ACHN (cell line): ENCODE results near the gene GPR157.
"Not testable (repeated sequence)": the region's sequence is repeated elsewhere in the genome, so short reads cannot be mapped to it uniquely, and the experiment has no call there.

Experiments
- DNase-seq: peaks from one replicate; pipeline ENCODE4 v3.0.0-alpha.2; 2015
- in situ Hi-C: cut with HindIII; loops from 2 replicates; pipeline ENCODE4 v1.10.0; 2017; ENCODE audit warnings: low sequenced_read_pairs, low pct_ligation_motif_present, low pct_unique_long_range_greater_than_20kb

GPR157 gene

DNA sequence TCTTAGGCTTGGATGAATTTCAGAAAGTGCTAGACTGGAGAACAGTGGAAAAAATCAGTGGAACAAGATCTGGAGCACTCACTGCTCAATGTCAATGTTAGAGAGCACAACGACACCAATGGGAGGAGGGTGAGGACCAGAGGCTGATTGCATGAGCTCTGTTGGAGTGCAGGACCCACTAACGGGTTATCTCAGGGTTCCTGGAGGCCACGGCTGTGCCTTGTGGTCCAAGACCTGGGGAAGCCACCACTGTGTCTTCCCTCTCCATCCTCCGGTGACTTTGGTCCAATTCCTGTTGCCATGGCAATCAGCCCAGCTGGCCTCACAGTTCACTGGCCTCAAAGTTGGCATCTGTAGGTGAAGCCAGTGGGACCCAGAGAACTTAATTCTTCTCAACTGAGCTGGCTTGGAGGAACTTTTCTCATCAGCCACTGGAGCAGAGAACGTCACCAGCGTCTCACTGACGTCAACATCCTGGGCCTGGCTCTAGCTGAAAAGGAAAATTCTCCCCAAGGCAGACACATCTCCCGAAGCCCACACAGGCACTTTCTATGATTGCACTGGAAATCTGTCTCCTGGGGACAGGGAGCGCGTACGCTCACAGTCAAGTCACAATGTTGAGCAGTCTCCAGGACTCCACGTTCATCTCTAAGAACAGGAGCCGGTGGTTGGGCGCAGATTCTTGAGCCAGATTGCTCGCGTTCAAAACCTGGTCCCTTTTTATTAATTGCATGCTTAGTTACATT, 21.9 kb upstream of the GPR157 start:
- in situ Hi-C loops: no loop called here
- DNase-seq: no peak

DNA sequence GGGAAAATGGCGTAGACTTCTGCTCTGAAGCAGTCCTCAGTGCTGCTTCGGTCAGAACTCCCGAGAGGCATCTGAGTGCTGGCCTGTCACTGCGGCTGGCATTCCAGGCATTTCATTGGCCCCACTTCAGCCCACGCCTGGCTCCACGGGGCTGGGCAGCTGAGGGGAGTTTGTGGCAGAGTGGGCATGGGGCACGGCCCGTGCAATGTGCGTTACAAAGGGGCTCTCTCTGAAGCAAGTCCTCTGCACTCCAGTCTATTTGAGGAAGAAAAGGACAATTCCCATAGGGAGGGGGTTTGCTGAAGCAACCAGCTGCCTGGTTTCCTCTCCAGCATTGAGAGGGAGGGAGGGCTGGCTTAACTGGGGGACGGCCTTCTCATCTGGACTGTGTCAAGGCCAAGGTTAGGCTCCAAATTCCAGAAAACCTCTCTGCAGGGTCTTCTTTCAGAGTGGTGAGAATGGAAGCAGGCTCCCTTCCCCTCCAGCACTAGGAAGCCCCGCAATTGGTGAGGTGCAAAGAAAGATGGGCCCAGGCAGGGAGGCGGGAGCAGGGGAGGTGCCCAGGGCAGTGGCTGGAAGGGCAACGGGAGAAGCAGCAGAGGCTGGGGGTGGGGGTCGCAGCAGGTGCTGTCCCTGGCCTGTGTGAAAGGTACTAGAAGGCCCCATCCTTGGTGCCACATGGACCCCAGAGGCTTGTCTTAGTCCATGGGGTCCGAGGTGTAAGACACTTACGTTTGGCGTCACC, 21.1 kb upstream of the GPR157 start:
- in situ Hi-C loops: no loop called here
- no peak for DNase-seq

DNA sequence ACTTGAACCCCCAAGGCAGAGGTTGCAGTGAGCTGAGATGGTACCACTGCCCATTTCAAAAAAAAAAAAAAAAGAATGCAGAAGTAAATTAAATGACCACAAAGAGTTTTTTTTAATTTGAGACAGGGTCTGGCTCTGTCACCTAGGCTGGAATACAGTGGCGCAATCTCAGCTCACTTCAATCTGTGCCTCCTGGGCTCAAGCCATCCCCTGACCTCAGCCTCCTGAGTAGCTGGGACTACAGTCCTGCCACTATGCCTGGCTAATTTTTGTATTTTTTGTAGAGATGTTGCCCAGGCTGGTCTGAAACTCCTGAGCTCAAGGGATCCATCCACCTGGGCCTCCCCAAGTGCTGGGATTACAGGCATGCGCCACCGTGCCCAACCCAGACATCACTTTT, 20.2 kb upstream of the GPR157 start:
- in situ Hi-C loops: no loop called here
- DNase-seq: no peak

DNA sequence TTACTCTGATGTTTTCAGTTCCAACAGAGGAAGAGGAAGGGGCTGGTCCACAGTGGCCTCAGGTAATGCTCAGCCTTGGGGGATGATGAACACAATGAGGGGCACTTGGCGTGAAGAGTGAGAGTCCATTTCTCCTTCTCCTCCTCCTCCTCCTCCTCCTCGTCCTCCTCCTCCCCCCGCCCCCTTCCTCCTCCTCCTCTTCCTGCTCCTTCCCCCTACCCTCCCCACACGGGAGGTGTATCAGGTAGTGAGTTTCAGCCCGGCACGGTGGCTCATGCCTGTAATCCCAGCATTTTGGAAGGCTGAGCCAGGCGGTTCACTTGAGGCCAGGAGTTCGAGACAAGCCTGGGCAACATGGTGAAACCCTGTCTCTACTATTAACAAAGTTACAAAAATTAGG, 17.3 kb upstream of the GPR157 start:
- in situ Hi-C loops: no loop called here

DNA sequence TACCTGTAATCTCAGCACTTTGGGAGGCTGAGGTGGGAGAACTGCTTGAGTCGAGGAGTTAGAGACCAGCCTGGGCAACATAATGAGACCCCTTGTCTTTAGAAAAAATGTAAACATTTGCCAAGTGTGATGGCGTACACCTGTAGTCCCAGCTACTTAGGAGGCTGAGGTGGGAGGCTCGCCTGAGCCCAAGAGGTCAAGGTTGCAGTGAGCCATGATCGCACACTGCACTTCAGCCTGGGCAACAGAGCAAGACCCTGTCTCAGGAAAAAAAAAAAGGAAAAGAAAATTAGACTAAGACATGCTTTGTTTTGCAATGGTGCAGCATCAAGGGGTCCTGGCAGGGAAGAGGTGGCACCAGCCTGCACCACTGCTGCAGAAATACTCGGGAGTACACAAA, 16.8 kb upstream of the GPR157 start:
- in situ Hi-C loops: no loop called here
- DNase-seq: no peak

More for the DNA sequence above, 17.3 kb upstream of the GPR157 start:
- DNase-seq: no peak

DNA sequence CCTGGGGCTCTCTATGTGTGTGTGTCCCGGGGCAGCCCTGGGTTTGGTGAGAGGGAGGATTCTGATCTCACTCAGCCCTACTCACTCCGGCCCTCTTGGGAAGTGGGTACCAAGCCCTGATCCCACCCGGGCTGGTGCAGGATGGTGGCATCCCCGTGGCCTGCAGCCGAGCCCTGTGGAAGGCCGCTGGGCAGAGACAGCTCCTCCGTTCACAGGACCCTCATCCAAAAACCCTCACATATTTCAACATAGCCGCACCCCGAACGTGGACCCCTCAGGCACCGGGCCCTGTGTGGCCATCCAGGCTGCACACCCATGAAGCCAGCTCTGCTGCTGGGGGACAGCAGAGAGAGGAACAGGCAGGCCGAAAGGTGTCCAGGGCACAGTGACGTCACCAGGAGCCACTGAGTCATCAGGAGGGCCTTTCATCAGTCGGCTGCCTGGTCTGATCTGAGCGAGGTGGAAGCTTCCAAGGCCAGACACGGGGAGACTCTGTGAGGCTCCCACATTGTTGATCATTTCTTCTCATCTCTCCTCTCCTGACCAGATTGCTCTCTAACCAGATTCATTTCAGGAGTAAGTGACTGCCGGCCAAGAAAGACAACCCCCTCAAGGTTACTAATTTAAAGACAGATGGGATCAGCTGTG, 16.2 kb upstream of the GPR157 start:
- peak; percentile 53 for DNase-seq
- in situ Hi-C loops: no loop called here

DNA sequence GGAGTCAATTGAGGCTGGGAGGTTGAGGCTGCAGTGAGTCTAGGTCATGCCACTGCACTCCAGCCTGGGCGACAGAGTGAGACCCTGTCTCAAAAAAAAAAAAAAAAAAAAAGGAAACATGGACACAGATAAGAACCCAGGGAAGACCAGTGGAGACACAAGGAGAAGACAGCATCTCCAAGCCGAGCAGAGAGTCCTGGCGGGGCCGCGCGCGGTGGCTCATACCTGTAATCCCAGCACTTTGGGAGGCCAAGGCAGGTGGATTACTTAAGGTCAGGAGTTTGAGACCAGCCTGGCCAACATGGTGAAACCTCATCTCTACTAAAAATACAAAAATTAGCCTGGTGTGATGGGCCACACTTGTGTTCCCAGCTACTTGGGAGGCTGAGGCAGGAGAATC, 15.6 kb upstream of the GPR157 start:
- DNase-seq, in situ Hi-C loops: not testable (repeated sequence)

DNA sequence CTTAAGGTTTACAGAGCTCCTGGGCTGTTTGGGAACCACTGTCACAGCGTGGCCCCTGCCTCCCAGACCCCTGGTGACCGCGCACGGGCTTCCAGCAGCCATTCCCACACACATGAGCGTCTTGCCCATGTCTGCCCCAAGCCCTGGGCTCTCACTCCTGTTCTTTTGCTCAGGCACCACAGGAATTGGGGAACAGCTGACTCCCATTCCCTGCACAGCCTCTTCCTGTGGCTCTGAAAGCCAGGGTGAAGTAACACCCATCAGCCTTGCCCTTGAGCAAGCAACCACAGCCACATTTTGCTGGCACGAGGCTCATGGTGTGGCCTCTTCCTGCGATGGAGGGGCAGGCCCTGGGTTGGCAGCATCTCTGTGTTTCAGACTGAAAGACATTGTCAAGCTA, 14.3 kb upstream of the GPR157 start:
- in situ Hi-C loops: no loop called here
- no peak for DNase-seq

DNA sequence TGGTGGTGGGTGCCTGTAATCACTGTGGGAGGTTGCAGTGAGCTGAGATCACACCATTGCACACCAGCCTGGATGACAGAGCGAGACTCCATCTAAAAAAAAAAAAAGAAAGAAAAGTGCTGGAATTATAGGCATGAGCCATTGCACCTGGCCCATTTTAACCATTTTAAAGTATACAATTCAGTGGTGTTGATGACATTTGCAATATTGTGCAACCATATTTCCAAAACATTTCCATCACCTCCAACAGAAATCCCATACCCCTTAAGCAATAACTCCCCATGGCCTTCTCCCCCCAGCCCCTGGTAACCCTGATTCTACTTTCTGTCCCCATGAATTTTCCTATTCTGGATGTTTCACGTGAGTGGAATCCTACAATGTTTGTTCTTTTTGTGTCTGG, 11.0 kb upstream of the GPR157 start:
- in situ Hi-C loops: no loop called here
- no peak for DNase-seq

DNA sequence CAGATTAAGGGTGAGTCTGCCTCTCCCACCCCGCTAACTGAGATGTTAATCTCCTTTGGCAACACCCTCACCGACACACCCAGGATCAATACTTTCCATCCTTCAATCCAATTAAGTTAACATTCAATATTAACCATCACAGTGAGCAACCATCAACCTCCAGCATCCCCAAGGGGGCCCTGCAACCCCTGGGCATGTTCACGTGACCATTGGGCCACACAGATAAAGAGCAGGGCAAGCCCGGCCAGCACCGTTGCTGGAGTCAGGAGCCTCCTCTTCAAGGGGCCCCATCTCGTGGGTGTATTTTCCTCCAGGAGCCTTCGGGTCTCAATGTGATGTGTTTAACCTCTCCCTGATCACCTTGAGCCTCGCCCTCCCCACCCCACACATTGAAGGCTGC, 8.0 kb upstream of the GPR157 start:
- no peak for DNase-seq
- in situ Hi-C loops: no loop called here

DNA sequence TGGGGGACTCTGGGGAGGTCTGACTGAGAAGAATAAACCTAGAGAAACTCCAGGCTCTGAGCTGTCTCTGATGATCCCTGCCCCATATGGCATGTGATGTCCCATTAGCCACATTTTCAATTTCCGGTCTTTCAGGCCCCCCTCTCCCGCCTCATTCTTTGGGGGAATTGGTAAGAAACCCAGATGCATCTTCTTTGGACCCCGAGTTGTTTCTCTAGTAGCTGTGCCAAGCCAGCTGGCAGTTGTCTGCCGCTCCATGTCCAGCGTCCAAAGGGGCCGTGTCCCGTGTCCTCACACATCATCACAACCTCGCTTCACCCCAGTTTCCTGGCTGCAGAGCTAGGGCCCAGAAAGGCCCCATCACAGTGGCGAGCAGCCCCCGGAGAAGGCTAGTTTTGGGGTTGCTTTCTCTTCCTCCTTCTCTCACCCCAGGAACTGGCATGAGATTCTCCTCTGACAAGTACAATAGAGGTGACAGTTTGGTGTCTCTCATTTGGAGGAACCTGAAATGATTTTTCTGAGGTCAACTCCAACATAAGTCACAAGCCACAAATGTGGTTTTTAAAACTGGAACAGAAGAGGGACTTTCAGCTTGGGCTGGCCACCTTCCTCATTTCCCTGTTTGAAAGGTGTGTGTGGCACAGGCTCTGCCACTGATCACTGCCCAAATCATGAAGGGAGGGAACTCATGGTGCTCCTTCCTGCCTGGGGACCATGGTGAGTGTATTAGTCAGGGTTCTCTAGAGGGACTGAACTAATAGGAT, 6.4 kb upstream of the GPR157 start:
- no peak for DNase-seq
- in situ Hi-C loops: no loop called here

DNA sequence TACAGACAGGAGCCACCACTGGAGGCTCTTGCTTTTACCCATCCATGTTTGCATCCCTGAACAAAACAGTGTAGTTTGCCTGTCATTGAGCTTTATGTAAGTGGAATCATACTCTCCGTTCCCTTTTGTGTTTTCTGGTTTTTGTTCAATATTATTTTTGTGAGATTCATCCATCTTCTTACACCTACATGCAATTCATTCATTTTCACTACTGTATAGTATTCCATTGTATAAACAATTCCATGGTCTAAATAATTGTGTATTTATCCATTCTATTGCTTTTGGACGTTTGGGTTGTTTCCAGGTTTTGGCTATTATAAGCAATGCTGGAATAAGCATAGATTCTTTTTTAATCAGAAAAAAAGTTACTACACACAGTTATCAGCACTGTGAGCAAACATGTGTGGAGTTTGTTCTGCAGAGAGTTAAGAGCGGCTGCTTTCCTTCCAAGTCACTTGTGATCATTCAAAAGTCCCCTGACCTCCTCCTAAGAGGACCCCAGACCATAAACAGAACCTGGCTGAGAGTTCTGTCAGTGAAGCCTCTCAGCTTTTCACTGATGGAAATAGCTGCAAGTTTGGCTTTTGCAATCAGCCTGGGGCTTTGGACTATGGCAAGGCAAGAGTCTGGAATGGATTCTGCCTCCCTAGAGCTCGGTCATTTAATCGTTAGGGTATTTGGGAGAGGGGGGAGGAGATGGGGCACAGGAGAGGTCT, 5.1 kb upstream of the GPR157 start:
- DNase-seq: no peak
- in situ Hi-C loops: no loop called here

DNA sequence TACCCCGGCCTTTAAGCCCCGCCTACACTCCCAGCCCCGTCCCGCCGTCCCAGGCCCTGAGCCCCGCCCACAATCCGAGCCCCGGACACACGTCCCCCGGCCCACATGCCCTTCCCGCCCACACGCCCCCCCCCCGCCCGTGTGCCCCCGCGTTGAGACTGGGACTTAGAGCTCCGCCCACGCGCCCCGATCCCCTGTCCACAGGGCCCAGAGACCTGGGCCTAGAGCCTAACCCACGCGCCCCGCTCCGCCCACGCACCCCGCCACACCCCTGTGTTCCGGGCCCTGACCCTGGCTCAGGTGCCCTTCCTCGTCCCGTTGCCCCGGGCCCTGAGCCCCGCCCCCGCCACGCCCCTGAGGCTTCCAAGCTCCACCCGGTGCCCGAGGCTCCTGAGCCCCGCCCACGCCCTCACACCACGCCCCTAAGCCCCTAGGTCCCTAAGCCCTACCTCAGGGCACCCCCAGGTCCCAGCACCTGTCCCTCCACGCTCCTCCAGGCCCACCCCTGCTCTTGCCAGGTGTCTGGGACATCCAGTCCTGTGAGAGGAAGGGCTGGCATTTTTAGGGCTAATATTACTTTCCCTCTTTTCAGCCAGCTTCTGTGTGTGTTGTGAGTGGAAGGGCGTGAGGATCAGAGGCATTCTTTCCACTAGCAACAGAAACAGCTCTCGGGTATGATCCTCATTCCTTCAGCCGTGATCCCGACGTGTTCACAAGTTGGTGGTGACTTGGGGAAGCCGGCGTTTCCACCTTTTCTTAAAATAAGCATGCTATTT, 552 bp upstream of the GPR157 start:
- peak; percentile 82 for DNase-seq
- in situ Hi-C loops: no loop called here

DNA sequence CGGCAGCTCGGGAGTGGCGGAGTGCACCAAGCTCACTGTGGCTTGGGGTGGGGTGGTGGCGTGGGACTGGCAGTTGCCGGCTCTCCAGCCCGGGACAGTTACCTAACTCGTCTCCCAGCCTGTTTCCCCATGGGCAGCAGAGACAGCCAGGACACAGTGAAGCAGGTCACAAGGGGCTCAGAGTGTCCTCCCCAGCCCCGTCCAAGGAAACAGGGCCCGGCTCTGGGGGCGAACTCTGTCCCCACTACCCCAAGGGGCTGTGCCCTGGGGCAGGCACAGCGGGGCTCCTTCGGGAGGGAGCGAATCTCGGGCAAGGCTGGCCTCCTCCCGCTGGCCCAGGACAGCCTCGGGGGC, 759 bp downstream of the GPR157 start:
- DNase-seq: no peak
- in situ Hi-C loops: no loop called here

DNA sequence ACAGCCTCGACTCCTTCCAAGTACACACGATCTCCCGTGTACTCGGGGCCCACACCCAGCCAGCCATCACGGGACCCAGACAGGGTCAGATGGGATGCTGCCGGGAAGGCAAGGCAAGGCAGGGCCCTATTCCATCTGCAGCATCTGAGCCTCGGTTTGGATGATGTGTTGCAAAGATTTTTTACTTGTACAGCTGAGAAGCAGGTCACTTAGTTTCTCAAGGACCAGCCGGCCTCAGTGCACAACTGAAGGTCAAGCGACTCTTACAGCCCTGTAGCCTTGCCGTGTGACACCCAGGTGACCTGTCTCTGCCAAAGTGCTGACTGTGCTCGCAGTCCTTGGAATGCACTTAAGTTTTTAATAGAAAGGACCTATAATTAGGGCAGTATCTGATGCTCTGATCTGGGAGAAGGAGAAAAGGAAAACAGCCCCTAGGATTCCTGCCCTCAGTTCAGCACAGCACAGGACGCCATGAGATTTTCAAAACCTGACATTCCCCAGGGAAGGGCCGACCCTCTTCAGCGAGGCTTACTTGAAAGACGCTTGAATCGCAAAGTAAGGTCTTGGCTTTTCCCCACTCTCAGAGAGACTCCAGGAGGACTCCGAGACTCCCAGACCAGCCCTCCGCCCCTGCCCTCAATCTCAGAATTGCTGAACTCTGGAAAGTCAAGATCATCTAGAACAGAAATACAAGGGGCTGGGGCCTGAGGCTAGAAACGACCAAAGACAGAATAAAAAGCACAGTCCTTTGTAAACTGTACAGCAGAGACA, 1.3 kb downstream of the GPR157 start:
- in situ Hi-C loops: no loop called here
- DNase-seq: no peak

DNA sequence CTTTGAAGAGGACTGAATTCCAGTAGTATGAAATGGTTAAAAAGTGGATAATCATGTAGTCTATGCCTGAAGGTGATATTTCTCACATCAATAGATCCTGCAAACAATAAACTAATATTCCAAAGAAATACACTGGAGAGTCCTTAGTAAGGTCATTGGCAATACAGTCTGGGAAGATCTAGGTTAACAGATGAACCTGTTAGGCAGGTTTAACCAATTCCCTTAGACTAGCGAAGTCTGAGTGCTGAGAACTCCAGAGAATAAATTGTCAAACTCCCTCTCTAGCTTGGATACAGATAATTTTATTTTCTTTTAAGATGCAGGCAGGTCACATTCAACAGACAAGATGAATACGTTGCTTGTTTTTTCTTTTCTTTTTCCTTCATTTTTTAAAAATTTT, 2.4 kb downstream of the GPR157 start:
- in situ Hi-C loops: no loop called here
- no peak for DNase-seq

DNA sequence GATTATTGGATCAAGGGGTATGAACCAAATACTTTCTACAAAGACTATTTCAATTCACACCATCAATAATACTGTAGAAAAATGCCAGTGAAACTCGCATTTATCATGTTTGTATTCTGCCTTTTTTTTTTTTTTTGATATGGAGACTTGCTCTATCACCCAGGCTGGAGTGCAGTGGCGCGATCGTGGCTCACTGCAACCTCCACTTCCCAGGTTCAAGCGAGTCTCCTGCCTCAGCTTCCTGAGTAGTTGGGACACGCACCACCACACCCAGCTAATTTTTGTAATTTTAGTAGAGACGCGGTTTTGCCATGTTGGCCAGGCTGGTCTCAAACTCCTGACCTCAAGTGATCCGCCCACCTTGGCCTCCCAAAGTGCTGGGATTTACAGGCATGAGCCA, 3.1 kb downstream of the GPR157 start:
- DNase-seq, in situ Hi-C loops: not testable (repeated sequence)
